ENCODE measurements around the gene PARL.
"Not testable (repeated sequence)": the region's sequence is repeated elsewhere in the genome, so short reads cannot be mapped to it uniquely, and the experiment has no call there.

The PARL gene

GRCh38 chr3:183794452-183794851, 90.2 kb downstream of the PARL start:
- no peak for TF ChIP-seq ZFX (IDR thresholded peaks at IDR 0.05; ENCODE audit: borderline replicate concordance)
- TF ChIP-seq CTCF (IDR thresholded peaks at IDR 0.05), result no peak
- H3K27ac ChIP-seq, result no peak overlapping the region

- TF ChIP-seq ZFX (IDR thresholded peaks at IDR 0.05; ENCODE audit: borderline replicate concordance) (no peak), CTCF (IDR thresholded peaks at IDR 0.05) (no peak)
- no peak overlapping the region for H3K27ac ChIP-seq
Measured at GRCh38 chr3:183792976-183793375, 91.7 kb downstream of the PARL start.

- H3K27ac ChIP-seq, result no peak overlapping the region
- TF ChIP-seq CTCF (IDR thresholded peaks at IDR 0.05), result no peak
- TF ChIP-seq ZFX (IDR thresholded peaks at IDR 0.05; ENCODE audit: borderline replicate concordance), result no peak
Measured at GRCh38 chr3:183790700-183791099, 94.0 kb downstream of the PARL start.

GRCh38 chr3:183789826-183790225, 94.9 kb downstream of the PARL start:
- H3K27ac ChIP-seq, result no peak overlapping the region
- TF ChIP-seq ZFX (IDR thresholded peaks at IDR 0.05; ENCODE audit: borderline replicate concordance) (no peak), CTCF (IDR thresholded peaks at IDR 0.05) (no peak)

- not testable (repeated sequence) for H3K27ac ChIP-seq
Measured at GRCh38 chr3:183784503-183784902, 100.2 kb downstream of the PARL start.

GRCh38 chr3:183782576-183783276, 102.0 kb downstream of the PARL start:
- no peak for TF ChIP-seq CTCF (IDR thresholded peaks at IDR 0.05)
- no peak overlapping the region for H3K27ac ChIP-seq

- H3K27ac ChIP-seq, result no peak overlapping the region
- TF ChIP-seq ZFX (IDR thresholded peaks at IDR 0.05; ENCODE audit: borderline replicate concordance) (no peak), CTCF (IDR thresholded peaks at IDR 0.05) (no peak)
Measured at GRCh38 chr3:183781246-183781645, 103.4 kb downstream of the PARL start.

- no peak overlapping the region for H3K27ac ChIP-seq
- TF ChIP-seq ZFX (IDR thresholded peaks at IDR 0.05; ENCODE audit: borderline replicate concordance), result no peak
- no peak for TF ChIP-seq CTCF (IDR thresholded peaks at IDR 0.05)
Measured at GRCh38 chr3:183779896-183780465, 104.7 kb downstream of the PARL start.
